Measurements from ENCODE around the gene ZFAND2B. TPM values are rescaled to one million over a fixed set of nuclear protein-coding genes. Genes with fewer than 3 reads are reported as not detected.

The ZFAND2B gene
- total RNA-seq, 2 donors from 2014 or later: 21.2 to 26.5 TPM

DNA sequence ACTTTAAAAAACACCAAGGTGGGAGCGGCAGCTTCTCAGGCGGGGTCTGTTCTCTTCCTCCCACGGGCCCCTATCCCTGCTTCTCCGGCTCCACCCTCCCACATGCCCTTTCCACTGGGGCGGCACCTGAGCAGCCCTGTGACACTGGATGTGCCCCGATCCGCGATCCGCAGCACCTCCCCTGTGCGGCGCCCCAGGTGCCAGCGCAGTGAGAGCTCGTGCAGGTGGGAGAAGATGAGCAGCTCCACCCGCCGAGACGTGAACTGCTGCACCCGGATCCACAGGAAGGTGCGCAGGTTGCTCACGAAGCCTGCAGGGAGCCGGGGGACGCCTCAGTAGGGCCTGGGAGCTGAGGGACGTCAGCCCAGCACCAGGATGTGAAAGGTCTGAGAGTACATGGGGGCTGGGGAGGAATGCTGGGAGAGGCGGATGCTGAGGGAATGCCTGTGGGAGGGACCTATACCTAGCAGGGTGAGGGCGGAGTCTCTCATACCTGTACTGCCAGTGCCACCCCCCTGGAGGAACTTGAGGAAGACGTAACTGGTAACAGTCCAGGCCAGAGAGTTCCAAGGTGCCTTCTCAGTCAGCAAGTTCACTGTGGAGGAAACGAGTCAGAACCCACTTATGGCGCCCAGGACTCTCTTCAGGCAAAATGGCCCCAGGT, 9.4 kb downstream of the ZFAND2B start:
- DNase-seq (no peak), ATAC-seq (no peak)
- intact Hi-C loops (cut with DNase I): loop anchor here (5.0 kb wide), 1 partner anchor 39 kb away; the partner anchor contains the start of genes CNPPD1 (in 2 of the 2) and RETREG2 (in 2 of the 2)

GRCh38 chr2:219216535-219216915, 9.9 kb downstream of the ZFAND2B start:
- ATAC-seq (no peak), DNase-seq (no peak)
- intact Hi-C loops (cut with DNase I): loop anchor here (5.0 kb wide), 1 partner anchor 39 kb away; the partner anchor contains the start of genes CNPPD1 (in 2 of the 2) and RETREG2 (in 2 of the 2)

DNA sequence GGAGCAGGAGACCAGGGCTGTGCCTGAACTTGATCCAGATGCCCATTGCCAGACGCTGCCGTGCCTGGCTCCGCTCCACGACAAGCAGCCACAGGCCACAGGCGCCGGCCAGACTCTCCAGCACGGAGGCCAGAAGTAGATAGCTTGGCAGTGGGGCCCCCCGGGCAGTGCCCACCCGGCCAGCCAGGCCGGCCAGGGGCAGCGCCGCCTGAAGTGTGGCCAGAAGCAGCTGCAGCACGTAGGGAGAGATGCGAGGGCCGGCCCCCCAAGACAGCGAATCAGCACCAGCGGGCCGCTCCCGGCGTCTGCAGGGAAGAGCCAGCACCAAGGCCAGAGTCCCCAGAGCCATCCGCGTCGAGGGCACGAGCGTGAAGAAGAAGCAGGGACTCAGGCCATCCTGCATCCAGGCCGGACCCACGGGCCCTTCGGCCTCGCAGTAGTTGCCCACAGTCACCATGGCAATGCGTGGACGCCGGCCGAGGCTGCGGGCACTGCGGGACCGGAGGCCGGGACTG, 11.7 kb downstream of the ZFAND2B start:
- intact Hi-C loops (cut with DNase I): loop anchor here (5.0 kb wide), 1 partner anchor 41 kb away; the partner anchor contains the start of genes CNPPD1 (in 2 of the 2) and RETREG2 (in 2 of the 2)
- ATAC-seq (peak; percentile 60 to 69), DNase-seq (peak; percentile 77)

GRCh38 chr2:219218732-219219701, 12.4 kb downstream of the ZFAND2B start, which contains the start of gene ABCB6:
ABCB6 (minus strand) TSS chr2:219218958; CDS start chr2:219218673, 285 bp downstream.
- ATAC-seq: peak; percentile 91
- intact Hi-C loops (cut with DNase I): loop anchor here (5.0 kb wide), 1 partner anchor 42 kb away; the partner anchor contains the start of genes CNPPD1 (in 2 of the 2) and RETREG2 (in 2 of the 2)

DNA sequence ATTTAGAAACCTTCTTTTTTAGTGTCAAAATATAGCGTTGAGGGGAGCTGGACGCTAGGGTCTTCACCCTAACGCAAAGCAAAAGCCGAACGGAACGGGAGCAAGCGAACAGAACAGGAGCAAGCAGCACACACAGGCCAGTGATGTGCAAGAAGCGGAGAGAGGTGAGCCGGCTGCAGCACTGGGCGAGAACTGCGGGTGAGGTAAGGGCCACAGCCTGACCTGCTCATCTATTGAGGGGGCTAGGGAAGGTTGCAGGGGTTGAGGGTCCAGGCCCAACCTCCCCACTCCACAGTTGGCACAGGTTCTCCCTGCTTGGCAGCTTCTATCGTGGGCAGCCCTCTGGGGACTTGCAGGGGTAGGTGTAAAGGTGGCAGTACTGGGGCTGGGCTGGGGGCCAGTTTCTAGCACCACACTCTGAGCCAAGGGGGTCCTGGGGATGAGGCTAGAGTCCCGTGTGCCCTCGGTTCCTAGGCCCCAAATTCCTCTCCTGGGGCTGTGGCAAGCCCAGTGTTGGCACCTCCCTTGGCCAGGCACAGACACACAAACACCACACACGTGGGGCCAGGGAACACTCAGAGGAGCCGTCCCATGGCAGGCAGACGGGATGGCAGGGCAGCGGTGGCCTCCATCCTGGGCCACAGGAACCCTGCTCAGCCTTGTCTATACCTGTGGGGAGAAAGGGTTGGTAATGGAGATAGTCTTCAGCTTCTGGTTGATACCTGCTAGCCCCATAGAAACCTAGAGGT, 13.4 kb downstream of the ZFAND2B start:
- intact Hi-C loops (cut with DNase I): loop anchor here (5.0 kb wide), 1 partner anchor 43 kb away; the partner anchor contains the start of genes CNPPD1 (in 2 of the 2) and RETREG2 (in 2 of the 2)
- no peak for ATAC-seq
- DNase-seq: no peak

More at GRCh38 chr2:219218732-219219701, 12.4 kb downstream of the ZFAND2B start, which contains the start of gene ABCB6:
- peak; percentile 99 for DNase-seq

DNA sequence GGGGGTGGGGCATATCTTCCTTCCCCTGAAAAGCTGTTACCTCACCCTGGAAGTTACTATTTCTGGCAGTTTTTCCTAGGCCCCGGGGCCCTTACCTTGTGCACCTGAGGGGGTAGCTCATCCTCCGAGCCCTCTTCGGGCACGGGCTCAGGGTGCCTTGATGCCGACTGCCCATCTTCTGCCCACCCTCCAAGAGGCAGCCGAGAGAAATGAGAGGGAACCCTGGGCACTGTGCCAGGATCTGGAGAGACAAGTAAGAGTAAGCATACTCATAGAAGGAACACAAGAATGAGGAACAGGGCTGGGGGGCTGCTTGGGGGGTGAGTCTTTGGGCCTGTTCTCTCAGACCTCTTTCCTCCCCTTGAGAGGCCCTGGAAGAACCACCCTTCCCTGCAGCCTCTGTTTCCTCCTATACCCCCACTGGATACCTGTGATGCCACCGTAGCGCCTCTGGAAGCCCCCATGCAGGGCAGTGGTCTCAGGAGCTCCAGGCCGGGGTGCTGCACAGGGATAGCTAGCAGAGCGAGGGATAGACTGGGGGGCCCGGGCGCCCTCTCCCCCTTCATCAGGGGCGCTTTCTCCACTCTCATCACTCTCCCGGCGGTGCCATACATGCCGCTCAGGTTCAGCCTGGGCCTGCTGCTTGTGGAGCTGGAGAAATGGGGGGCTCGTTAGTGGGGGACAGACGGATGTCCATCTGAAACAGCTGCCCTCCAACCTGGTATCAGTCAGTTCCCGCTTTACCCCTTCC, 14.2 kb downstream of the ZFAND2B start:
- DNase-seq: no peak
- no peak for ATAC-seq
- intact Hi-C loops (cut with DNase I): no loop called here

- ATAC-seq (no peak), DNase-seq (no peak)
- intact Hi-C loops (cut with DNase I): no loop called here
These were observed 15.5 kb downstream of the ZFAND2B start for GRCh38 chr2:219221957-219222518.

DNA sequence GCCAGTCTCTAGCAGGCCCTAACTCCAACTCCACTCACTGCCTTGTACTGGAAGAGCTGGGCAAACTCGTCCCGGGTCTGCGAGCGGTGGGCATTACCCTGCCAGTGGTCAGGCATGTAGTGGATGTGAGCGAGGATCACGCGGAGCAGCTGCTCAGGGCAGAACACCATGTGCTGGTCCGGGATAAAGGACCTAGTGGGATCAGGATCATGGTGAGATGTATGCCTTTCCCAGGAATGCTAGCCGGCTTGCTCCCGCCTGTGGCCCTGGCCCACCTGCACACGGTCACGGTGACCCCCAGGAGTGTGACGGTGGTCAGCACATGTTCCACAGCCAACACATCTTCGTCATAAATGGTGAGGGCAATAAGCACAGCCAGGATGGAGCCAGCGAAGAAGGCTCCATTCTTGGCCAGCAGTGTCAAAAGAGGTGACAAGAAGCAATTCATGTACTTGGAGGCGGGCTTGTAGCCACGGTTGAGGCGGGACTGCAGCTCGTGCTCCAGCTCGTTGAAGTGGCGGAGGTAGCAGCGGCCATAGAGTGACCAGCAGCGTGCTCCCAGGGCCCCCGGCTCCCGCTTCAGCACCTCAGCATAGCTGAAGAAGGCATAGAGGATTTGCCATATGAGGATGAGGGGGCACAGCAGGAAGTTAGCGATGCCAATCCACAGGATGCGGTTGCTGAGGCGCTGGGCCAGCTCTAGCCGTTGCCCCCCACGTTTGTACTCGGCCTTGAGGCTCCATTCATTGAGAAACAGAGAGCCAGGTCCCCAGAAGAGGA, 17.4 kb downstream of the ZFAND2B start:
- intact Hi-C loops (cut with DNase I): no loop called here
- ATAC-seq: no peak

GRCh38 chr2:219225350-219225749, 18.8 kb downstream of the ZFAND2B start:
- intact Hi-C loops (cut with DNase I): no loop called here
- ATAC-seq (no peak), DNase-seq (no peak)

More for the DNA sequence above, 17.4 kb downstream of the ZFAND2B start:
- no peak for DNase-seq

DNA sequence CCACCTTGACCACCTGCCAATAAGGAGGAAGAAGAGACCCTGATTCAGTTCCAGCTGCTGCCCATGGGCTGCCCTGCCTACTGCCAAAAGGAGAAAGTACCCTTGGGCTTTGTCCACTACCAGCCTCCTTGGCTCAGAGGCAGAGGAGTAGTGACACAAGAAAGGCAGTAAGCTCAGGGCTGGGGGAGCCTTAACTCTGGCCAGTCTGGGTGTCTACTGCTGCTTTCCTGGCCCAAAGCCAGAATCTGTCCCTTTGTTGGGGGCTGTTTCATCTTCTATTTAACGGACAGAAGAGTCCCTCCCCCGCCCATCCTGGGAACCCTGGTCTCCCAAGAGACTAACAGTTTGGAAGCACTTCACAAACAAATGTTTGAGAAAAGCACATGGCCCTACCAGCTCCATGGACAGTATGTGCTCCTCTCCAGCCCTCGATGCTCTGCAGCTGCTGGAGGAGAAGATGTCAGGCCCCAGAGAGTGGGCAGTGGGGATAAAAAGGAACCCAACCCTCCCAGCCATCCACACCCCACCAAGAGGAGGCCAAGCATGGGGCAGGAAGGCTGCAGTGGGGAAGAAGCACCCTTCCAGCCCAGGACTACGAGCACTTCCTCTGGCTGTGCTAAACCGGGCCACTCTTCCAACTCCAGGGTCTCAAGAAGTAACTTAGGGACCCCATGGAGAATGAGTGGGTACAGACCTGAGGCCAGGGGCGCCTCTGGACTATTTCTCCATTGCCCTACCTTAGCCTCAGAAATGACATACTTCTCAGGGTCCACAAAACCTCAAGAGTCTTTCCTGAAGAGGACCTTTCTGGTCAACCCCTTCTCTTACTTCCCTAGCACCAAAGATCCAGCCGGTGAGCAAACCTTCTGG, 21.7 kb downstream of the ZFAND2B start:
- ATAC-seq: no peak
- intact Hi-C loops (cut with DNase I): loop anchor here in 1 of 2 donors (2.0 kb wide), 1 partner anchor 17 kb away; the partner anchor contains the start of genes GLB1L and STK16
- DNase-seq: no peak

GRCh38 chr2:219228911-219229304, 22.3 kb downstream of the ZFAND2B start:
- DNase-seq (no peak), ATAC-seq (no peak)
- intact Hi-C loops (cut with DNase I): loop anchor here in 1 of 2 donors (2.0 kb wide), 1 partner anchor 16 kb away; the partner anchor contains the start of genes GLB1L and STK16

DNA sequence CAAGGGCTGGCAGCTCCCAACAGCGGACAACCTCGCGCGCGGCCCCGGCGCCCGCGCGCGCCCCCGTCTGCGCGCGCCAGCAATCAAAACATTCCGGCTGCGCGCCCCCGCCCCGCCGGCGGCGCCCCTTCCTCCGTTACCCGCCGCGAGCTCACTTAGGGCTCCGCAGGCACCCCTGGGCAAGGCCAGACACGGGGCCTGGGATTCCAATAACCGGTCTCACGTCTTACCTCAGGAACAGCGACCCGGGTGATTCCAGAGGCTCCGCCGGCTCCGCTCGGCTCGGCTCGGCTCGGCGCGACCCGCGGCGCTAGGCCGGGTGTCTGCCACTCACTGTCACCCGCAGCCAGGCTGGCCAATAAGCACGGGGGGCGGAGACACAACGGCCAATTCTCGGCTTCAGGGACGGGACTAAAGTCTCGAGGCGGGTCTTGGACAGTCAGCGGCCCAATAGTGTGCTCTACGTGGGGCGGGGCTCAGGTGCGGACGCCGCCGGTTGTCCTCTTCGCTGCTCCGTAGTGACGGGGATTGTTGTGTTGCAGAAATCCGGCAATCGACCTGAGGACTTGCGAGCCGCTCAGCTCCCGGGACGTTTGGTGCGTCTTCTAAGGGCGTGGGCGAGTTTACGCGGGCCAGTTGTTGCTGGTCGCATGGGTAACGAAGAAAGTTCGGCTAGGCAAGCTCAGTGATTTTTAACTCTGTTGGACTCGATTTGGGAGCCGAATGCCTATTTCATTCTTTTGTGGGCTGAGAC, 22.9 kb downstream of the ZFAND2B start, which contains the start of the genes ANKZF1 and ATG9A:
Gene ANKZF1 (plus strand): TSS at position 502 of the 754 bp plus-strand sequence. CDS start 452 bp downstream, outside the sequence.
Gene ATG9A (minus strand): TSS at position 332 of the 754 bp plus-strand sequence. CDS start 1,612 bp downstream, outside the sequence.
- ATAC-seq: peak; percentile 99
- intact Hi-C loops (cut with DNase I): loop anchor here in 1 of 2 donors (2.0 kb wide), 1 partner anchor 15 kb away; the partner anchor contains the start of genes GLB1L and STK16
- DNase-seq: peak; percentile 99

GRCh38 chr2:219230059-219230540, 23.5 kb downstream of the ZFAND2B start:
- intact Hi-C loops (cut with DNase I): no loop called here
- ATAC-seq: peak in 1 of 2 donors; percentile 24
- no peak for DNase-seq

DNA sequence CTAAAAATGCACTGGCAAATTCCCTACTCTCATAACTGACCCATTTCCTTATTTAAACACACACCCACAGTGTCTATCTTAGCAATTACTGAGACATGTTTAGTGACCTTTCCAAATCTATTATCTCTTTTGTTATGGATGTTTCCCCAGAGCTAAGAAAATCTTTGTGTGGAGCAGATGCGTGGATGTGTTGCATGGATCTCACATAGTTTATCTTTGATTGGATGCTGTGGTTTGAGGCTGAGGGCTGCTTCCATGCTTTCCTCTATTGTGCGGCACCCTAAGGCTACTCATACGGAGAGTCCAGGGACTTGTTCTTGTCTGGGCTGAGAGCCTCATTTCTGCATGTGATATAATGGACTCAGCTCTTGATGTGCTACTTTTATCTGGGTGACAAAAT, 27.7 kb downstream of the ZFAND2B start:
- intact Hi-C loops (cut with DNase I): no loop called here
- ATAC-seq: no peak
- no peak for DNase-seq

All from left cardiac atrium (tissue), 4 donors.